HuH-7.5 (cell line): ENCODE measurements around the gene PHF1.
A peak's percentile ranks its signal among the peaks of the same experiment; 100 is the strongest.
"Not testable (repeated sequence)": the region's sequence is repeated elsewhere in the genome, so short reads cannot be mapped to it uniquely, and the experiment has no call there.

Experiments used
- DNase-seq: peaks from one replicate; pipeline ENCODE4 v3.0.0; 2011; ENCODE audit warnings: low spot score

The PHF1 gene

DNA sequence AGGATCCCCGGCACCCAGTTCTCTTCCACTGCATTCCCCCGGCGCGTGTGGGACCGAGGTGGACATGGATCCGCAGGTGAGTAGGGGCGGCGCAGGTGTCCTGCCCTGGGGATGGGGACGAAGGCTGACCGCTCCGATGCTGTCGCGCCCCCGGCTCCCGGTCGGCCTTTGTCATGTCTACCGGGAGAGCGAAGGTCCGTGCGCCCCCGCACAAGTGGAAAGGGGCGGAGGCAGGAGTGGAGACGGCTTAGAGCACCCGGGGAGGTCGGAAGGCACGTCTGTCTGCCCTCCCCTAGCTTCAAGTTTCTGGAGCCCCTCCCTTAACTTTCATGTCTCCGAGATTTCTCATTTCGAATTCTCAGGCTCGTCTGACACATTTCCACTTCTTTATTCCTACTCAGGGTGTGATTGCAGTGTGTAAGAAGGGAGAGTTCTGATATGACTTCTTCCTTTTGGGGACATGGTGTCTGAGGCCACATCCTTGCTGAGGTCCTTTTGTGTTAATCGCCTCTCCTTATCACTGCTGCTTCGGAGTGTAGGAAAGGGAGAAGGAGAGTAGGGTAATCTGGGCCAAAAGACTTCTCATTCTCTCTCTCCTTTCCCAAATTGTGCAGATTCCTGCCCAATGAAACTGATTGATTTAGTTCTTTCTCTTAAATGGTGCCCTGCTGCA, 18.8 kb upstream of the PHF1 start:
- no peak for DNase-seq

DNA sequence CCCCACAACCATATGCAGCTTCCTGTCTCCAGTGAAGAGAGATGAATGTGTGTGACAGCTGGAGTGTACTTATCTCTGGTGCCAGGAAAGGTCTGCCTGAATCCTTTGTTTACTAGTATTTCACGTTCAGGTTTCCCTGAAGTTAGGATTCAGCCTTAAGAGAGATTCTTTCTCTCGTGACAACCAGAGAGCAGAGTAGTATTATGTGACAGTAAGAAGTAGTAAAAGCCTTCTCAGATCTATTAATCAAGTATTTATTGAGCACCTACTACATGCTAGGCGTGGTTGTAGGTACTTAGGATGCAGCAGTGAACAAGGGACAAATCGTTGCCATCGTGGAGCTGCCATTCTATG, 18.2 kb upstream of the PHF1 start:
- no peak for DNase-seq

DNA sequence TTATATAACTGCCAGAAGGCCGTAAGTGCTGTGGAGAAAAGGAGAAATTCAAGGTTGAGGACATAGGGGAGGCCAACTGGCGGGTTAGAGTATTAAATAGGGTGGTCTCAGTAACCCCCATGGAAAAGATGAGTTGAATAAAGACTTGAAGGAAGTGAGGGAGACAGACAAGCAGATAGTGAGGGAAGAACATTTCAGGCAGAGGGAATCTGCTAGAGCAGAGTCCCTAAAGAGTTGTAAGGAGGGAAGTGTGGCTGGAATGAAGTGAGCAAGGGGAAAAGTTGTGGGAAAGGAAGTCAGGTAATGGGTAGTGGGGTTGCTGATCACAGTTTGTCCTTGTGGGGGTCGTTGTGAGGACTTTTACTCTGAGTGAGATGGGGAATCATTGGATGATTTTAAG, 17.8 kb upstream of the PHF1 start:
- DNase-seq, result no peak

DNA sequence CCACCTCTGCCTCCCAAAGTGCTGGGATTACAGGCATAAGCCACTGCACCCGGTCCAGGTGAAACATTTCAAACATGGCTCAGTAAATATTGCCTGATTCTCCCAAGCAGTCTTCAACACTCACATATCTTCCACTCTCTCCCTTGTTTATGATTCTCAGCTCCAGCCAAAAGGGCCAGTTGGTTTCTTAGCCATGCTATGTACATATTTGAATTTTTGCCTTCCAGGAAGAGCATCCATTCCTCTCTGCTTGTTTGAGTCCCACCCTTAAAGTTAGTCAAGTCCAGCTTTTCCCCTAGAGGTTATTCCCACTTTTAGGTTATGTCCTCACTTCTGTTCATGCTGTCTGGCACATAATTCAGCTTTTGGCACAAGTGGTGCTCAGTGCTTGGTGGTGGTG, 13.3 kb upstream of the PHF1 start:
- no peak for DNase-seq

DNA sequence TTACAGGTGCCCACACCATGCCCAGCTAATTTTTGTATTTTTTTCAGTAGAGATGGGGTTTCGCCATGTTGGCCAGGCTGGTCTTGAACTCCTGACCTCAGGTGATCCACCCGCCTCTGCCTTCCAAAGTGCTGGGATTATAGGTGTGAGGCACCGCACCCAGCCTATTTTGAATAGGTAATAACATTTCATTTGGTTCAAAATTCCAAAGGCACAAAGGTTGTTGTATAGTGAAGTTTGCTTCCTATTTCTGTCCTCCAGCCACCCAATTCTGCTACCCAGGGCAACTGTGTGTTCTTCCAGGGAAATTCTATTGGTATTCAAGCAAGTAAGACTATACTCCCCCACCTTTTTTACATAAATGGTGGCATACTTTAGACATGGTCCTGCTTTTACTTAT, 12.2 kb upstream of the PHF1 start:
- not testable (repeated sequence) for DNase-seq

DNA sequence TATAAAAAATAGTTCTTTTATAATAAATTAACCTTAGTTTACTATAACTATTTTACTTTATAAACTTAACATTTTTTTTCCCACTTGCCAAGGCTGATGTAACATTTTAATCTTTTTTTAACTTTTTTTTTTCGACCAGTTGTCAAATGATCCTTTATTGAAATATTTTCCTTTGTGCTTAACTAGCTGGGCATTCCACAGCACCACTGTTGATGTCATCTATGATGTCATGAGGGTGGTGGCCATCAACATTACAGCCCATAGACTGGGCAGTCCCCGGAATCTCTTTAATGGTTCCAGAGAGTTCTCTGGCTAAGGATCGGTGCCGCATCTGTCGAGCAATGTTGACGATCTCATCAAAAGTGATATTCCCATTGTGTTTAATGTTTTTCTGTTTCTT, 10.9 kb upstream of the PHF1 start:
- DNase-seq, result not testable (repeated sequence)

DNA sequence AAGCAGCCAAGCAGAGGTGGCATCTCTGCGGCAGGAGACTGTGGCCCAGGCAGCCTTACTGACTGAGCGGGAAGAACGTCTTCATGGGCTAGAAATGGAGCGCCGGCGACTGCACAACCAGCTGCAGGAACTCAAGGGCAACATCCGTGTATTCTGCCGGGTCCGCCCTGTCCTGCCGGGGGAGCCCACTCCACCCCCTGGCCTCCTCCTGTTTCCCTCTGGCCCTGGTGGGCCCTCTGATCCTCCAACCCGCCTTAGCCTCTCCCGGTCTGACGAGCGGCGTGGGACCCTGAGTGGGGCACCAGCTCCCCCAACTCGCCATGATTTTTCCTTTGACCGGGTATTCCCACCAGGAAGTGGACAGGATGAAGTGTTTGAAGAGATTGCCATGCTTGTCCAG, 5.9 kb upstream of the PHF1 start:
- DNase-seq, result no peak

DNA sequence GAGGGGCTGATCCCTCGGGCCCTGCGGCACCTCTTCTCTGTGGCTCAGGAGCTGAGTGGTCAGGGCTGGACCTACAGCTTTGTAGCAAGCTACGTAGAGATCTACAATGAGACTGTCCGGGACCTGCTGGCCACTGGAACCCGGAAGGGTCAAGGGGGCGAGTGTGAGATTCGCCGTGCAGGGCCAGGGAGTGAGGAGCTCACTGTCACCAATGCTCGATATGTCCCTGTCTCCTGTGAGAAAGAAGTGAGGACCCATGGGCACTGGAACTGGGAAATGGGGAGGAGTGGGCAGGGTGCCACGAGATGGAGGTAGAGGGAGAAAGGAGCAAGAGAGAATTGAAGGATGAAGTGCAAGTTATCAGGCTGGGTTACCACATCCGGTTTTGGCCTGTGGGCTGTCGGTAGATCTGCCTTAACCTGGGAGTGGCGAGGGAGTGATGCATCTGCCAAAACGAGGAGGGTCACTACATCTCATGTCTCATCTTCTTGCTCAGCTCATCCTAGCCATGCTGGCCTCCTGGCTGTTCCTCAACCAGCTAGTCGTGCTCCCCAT, 5.4 kb upstream of the PHF1 start:
- no peak for DNase-seq

DNA sequence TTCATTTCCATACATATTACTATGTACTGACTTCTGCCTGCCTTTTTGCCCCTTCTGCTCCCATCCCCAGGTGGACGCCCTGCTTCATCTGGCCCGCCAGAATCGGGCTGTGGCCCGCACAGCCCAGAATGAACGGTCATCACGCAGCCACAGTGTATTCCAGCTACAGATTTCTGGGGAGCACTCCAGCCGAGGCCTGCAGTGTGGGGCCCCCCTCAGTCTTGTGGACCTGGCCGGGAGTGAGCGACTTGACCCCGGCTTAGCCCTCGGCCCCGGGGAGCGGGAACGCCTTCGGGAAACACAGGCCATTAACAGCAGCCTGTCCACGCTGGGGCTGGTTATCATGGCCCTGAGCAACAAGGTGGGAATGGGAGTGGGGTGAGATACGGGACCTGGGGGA, 4.7 kb upstream of the PHF1 start:
- no peak for DNase-seq

DNA sequence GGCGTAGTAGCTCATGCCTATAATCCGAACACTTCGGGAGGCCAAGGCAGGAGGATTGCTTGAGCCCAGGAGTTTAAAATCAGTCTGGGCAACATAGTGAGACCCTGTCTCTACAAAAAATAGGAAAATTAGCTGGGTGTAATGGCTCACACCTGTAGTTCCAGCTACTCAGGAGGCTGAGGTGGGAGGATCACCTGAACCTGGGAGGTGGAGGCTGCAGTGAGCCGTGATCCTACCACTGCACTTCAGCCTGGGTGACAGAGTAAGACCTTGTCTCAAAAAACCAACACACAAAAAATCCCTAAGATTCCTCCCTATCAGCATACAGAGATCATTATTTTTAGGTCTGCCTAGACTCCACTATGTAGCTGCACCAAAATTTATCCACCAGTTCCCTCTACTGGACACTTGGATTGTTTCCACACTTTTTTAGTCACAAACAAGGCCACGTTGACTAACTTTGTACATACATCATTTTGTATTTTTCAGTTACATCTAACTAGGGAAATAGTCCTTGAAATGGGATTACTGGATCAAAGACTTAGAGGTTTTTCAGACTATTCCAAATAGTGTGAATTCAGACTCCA, 3.6 kb upstream of the PHF1 start:
- DNase-seq, result no peak

DNA sequence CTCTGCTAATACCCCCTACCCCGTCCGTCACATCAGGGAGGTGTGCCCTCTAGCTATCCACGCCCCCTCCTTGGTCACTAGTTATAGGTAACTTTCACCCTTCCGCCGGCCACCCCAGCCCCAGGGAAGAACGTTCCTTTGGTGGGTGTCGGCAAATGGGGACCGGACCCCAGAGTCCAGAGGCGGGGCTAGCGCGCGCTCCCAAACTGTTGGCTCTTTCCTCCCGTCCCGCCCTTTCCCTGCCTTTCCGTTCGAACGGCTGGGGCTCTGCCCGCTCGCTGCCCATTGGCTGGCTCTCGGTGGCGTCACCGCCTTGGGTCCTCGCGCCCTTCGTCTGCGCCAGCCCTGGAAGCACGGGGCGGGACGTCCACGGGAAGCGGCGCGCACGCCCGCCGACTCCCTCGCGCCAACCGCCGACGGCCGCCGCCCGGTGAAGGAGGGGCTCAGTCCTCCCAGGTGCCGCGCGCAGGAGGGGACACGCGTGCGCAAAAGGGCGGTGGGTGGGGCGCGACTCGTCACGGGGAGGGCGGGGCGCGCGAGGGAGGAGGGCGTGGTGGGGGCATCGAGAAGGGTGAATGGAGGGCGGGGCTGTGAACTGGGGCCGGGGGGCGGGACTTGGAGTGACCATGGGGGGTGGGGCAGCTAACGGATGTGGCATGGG, 634 bp upstream of the PHF1 start:
- DNase-seq, result peak; percentile 86

DNA sequence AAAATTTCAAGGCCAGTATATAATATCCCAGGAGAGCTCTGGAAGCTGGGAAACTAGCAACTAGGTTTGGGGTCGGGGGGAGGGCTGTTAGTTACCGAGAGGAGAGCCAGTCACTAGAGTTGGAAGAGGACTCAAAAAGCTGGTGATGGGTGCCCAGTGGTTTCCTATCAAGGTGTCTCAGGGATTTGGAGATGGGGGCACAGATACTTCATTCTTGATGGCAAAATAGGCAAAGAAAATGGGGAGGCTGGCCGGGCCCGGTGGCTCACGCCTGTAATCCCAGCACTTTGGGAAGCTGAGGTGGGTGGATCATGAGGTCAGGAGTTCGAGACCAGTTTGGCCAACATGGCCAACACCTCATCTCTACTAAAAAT, 805 bp downstream of the PHF1 start:
- no peak for DNase-seq

DNA sequence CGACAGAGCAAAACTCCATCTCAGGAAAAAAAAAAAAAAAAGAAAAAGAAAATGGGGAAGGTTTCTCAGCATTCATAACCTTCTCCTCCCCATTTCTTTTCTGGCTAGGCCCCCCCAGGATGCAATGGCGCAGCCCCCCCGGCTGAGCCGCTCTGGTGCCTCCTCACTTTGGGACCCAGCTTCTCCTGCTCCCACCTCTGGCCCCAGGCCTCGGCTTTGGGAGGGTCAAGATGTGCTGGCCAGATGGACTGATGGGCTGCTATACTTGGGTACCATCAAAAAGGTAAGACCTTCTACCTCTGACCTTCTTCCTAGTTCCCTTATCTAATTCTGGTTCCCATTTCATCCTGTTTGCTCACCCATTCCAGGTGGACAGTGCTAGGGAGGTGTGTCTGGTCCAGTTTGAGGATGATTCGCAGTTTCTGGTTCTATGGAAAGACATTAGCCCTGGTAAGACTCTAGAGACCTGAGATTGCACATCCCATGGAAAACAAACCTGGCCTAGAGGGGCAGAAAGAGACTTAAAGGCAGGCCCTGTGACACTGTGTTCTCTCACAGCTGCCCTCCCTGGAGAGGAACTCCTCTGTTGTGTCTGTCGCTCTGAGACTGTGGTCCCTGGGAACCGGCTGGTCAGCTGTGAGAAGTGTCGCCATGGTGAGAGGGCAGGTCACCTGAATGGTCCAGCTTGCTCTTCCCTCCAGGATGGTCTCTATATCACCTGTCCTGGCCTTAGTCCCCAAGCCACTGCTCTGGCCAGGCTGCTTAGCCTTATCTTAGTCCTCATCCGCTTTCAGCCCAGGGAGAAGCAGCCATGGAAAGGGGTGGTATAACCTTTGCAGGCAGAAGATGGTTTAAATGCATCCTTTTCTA, 1.6 kb downstream of the PHF1 start:
- DNase-seq, result no peak

DNA sequence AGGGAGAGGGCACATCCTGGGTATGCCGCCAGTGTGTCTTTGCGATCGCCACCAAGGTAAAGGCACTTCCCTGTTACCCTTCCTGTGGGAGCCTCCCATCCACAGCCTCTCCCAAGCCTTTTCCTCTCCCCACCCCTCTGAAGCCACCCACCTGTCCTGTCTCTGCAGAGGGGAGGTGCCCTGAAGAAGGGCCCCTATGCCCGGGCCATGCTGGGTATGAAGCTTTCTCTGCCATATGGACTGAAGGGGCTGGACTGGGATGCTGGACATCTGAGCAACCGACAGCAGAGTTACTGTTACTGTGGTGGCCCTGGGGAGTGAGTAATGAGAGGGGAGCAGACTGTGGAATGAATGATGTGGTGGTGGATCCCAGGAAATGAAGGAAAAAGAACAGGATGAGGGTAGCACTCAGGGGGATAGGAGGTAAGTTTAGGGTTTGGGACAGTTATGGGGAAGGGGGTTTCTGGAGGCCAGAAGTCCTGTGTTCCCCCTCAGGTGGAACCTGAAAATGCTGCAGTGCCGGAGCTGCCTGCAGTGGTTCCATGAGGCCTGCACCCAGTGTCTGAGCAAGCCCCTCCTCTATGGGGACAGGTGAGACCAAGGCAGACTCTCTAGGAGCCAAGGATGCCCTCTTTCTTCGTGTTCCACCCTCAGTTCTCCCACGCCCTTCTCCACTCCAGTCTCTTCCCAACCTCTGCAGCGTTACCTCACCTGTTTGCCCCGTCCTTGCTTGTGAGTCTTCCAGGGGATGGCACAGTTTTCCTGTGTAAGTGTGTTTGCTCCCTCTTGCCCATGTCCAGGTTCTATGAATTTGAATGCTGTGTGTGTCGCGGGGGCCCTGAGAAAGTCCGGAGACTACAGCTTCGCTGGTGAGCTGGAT, 2.7 kb downstream of the PHF1 start:
- DNase-seq, result no peak

DNA sequence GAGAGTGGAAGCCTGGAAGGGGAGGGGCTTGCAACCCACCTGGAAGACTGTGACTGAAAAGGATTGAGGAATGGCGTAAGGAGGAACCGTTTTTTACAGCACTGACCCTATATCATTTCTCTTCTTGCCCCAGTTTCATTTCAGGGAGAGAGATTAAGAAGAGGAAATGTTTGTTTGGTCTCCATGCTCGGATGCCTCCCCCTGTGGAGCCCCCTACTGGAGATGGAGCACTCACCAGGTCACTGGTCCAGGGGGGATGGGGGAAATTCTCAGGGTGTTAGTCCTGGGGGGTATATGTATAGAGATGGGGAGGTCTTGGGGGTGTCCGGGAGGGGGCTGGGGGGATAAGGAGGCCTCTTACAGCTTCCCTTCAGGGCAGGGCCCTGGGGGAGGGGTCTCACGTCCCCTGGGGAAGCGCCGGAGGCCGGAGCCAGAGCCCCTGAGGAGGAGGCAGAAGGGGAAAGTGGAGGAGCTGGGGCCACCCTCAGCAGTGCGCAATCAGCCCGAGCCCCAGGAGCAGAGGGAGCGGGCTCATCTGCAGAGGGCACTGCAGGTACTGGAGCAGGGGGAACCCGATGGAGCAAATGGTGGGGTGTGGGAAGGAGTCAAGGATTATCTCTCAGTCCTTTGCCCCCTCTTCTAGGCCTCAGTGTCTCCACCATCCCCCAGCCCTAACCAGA, 3.9 kb downstream of the PHF1 start:
- no peak for DNase-seq

DNA sequence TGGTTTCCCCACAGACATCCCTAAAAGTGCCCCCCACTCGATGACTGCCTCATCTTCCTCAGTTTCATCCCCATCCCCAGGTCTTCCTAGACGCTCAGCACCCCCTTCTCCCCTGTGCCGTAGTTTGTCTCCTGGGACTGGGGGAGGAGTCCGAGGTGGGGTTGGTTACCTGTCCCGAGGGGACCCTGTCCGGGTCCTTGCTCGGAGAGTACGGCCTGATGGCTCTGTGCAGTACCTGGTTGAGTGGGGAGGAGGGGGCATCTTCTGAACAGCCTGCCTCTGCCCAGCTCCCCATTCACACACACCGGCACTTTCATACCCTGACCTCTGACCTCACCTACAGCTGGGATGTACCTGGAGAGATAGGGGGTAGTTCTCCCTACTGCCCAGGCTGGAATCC, 5.0 kb downstream of the PHF1 start:
- no peak for DNase-seq

DNA sequence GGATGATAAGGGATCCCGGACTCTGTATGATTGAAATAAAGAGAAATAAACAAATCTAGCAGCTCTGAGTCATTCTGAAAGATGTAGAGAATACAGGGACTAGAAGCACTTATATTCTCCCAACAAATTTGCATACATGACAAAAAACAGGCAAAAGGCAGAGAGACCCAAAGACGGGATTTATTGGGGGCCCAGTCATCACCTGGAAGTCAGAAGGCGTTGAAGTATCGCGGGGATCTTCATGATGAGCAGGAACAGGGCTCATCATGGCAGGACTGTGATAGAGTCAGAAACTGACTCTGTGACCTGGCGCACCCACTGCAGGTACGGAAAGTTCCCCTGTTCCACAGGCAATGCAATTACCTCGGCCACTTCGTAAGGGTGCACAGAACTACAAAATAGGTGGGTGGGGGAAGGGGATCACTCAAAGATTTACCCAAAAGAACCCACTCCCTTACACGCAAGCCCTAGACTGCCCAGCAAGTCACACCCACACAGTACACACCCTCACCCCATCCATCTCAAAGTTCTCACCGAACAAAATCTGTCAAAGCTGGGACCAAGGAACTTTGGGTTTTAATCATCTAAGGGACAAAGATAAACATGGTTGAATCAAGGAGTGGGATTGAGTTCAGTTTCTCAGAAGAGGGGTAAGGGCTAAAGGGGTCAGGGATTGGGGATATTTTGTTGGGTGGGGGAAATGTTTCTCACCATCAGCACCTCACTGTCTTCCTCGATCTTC, 5.7 kb downstream of the PHF1 start:
- DNase-seq, result no peak

DNA sequence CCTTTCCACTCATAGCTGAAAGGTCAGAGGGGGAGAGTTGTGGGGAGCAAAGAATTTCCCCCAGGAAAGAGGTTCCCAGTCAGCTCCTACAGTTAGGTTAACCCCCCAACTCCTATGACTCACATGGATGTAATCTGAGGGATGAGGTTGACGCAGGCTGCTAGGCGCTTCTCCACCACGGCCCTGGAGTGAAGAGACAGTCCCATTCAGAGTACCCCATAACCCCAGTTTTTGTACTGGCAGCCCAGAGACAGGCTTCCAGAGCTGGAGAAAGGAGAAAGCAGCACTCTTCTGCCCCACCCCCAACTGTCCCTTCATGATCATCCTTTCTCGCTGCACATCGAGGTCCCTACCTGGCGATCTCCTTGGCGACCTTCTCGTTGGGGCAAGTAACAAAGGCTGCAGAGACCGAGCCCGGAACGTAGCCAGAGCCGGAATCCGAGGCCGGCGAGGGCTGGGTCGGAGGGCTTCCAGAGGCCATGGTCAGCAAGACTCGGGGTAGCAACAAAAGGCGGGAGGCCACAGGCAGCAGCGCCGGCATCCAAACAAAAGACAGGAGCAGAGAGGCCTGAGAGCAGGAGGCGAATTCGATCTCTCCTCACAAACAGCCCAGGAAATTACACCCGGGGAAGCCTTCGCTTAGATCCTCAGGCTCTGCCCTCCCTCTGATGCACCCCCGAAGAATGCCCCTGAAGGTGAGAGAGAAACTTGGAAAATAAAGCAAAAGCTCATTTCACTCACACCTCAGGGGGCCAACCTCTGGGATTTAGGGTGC, 6.5 kb downstream of the PHF1 start:
- no peak for DNase-seq

DNA sequence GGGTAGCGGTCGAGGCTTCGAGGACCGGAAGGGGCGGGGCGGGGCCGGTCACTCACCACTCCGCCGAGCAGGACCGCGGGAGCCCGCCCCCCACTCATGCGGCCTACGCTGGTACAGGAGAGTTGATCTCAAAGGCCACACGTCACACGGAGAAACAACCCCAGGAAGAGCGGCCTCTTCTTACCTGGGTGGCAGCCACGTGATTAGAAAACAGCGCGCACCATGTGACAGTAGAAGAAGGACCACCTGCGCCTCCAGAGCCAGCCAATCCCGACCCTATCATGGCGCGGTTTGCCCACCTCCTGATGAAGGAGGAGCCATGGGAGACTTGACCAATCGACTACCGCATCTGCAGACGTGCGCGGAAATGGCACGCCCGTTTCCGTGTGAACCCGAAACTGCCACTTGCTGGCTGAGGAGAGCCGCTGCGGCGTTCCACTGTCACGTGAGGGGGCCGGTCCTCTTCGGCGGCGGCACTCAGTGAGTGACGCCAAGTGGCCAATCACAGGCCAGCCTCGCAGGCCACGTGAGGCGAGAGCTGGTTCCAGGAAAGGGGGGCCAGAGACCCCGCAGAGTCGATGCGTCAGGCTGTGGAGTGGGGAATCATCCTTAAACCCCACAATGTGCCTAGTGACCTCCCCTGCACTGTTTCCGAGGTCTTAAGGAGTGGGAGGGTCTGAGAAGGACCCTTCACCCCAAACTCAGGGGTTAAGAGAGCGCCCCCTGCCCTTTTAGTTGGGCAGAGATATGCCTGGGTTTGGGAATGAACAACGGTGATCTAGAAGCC, 7.3 kb downstream of the PHF1 start, which contains the start of gene CUTA:
TSS of gene CUTA (minus strand) at position 205 of the 787 bp plus-strand sequence. CDS start at position 98, 107 bp downstream.
- peak; percentile 87 for DNase-seq
